Dendritic cell treated with granulocyte-macrophage colony-stimulating factor and Interleukin-4, amounts not matched to agents 40 ng/mL and 50 ng/mL, for 4 days (primary cell): Measurements from ENCODE around the gene AOPEP.

Experiments used
- H3K27ac Mint-ChIP-seq: one replicate; pipeline ENCODE4 v1.8.0; 2022; ENCODE audit warnings: mild to moderate bottlenecking, mixed read lengths
- H3K27me3 Mint-ChIP-seq: one replicate; pipeline ENCODE4 v1.8.0; 2022; ENCODE audit warnings: mild to moderate bottlenecking, mixed read lengths
- H3K36me3 Mint-ChIP-seq: one replicate; pipeline ENCODE4 v1.8.0; 2022; ENCODE audit warnings: low read depth, mixed read lengths
- H3K4me1 Mint-ChIP-seq: one replicate; pipeline ENCODE4 v1.8.0; 2022; ENCODE audit warnings: low read depth, mixed read lengths
- H3K4me3 Mint-ChIP-seq: one replicate; pipeline ENCODE4 v1.8.0; 2022; ENCODE audit warnings: mild to moderate bottlenecking, moderate library complexity, mixed read lengths
- H3K9me3 Mint-ChIP-seq: one replicate; pipeline ENCODE4 v1.8.0; 2022; ENCODE audit warnings: mixed read lengths
- intact Hi-C: fragments of 100-400 bp; cut with micrococcal nuclease; formaldehyde crosslinking; loops from one replicate; pipeline ENCODE4 v1.15.0; 2022

The AOPEP gene

GRCh38 chr9:94903961-94904421 lies 177.5 kb downstream of the AOPEP start:
- Mint-ChIP-seq H3K27me3 (no peaks in the 10 kb centered on the region), H3K4me1 (peaks cover 20% of the 10 kb centered on the region), H3K27ac (no peak overlapping the region), H3K4me3 (no peak overlapping the region), H3K36me3 (no peaks in the 10 kb centered on the region), H3K9me3 (no peaks in the 10 kb centered on the region)
- intact Hi-C loops, result no loop called here

GRCh38 chr9:94904806-94905205 lies 178.3 kb downstream of the AOPEP start:
- H3K4me1 Mint-ChIP-seq, result peaks cover 20% of the 10 kb centered on the region

GRCh38 chr9:94905606-94906005 lies 179.1 kb downstream of the AOPEP start:
- no peaks in the 10 kb centered on the region for H3K9me3 Mint-ChIP-seq
- no peak overlapping the region for H3K27ac Mint-ChIP-seq
- no peaks in the 10 kb centered on the region for H3K36me3 Mint-ChIP-seq
- no peaks in the 10 kb centered on the region for H3K27me3 Mint-ChIP-seq
- H3K4me1 Mint-ChIP-seq, result peaks cover 13% of the 10 kb centered on the region
- H3K4me3 Mint-ChIP-seq, result no peak overlapping the region
- intact Hi-C loops, result no loop called here

More at GRCh38 chr9:94904806-94905205, 178.3 kb downstream of the AOPEP start:
- intact Hi-C loops, result no loop called here
- Mint-ChIP-seq H3K27me3 (no peaks in the 10 kb centered on the region), H3K36me3 (no peaks in the 10 kb centered on the region), H3K27ac (no peak overlapping the region), H3K4me3 (no peak overlapping the region), H3K9me3 (no peaks in the 10 kb centered on the region)

DNA sequence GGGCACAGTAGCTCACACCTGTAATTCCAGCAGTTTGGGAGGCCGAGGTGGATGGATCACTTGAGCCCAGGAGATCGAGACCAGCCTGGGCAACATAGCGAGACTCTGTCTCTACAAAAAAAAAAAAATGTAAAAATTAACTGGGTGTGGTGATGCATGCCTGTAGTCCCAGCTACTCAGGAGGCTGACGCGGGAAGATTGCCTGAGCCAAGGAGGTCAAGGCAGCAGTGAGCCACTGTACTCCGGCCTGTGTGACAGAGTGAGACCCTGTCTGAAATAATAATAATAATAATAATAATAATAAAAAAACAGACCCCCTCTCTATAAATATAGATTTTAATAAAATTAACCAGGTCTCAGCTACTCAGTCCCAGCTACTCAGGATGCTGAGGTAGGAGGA lies 179.7 kb downstream of the AOPEP start:
- no peak overlapping the region for H3K4me3 Mint-ChIP-seq
- peaks cover 13% of the 10 kb centered on the region for H3K4me1 Mint-ChIP-seq
- no peaks in the 10 kb centered on the region for H3K9me3 Mint-ChIP-seq
- no peaks in the 10 kb centered on the region for H3K27me3 Mint-ChIP-seq
- intact Hi-C loops, result no loop called here
- no peaks in the 10 kb centered on the region for H3K36me3 Mint-ChIP-seq
- H3K27ac Mint-ChIP-seq, result no peak overlapping the region

GRCh38 chr9:94906713-94907112 lies 180.2 kb downstream of the AOPEP start:
- no peaks in the 10 kb centered on the region for H3K9me3 Mint-ChIP-seq
- H3K4me3 Mint-ChIP-seq, result no peak overlapping the region
- intact Hi-C loops, result no loop called here
- peaks cover 13% of the 10 kb centered on the region for H3K4me1 Mint-ChIP-seq
- H3K27me3 Mint-ChIP-seq, result no peaks in the 10 kb centered on the region
- H3K27ac Mint-ChIP-seq, result no peak overlapping the region
- H3K36me3 Mint-ChIP-seq, result no peaks in the 10 kb centered on the region

GRCh38 chr9:94907264-94907936 lies 180.9 kb downstream of the AOPEP start:
- H3K27ac Mint-ChIP-seq, result no peak overlapping the region
- peaks cover 13% of the 10 kb centered on the region for H3K4me1 Mint-ChIP-seq

GRCh38 chr9:94908011-94908563 lies 181.6 kb downstream of the AOPEP start:
- Mint-ChIP-seq H3K27ac (no peak overlapping the region), H3K36me3 (no peaks in the 10 kb centered on the region), H3K9me3 (no peaks in the 10 kb centered on the region), H3K4me1 (peaks cover 13% of the 10 kb centered on the region), H3K27me3 (no peaks in the 10 kb centered on the region), H3K4me3 (no peak overlapping the region)
- intact Hi-C loops, result no loop called here

More at GRCh38 chr9:94907264-94907936, 180.9 kb downstream of the AOPEP start:
- Mint-ChIP-seq H3K9me3 (no peaks in the 10 kb centered on the region), H3K36me3 (no peaks in the 10 kb centered on the region), H3K27me3 (no peaks in the 10 kb centered on the region), H3K4me3 (no peak overlapping the region)
- intact Hi-C loops, result no loop called here

- H3K9me3 Mint-ChIP-seq, result no peaks in the 10 kb centered on the region
- intact Hi-C loops, result no loop called here
- no peak overlapping the region for H3K27ac Mint-ChIP-seq
- no peak overlapping the region for H3K4me3 Mint-ChIP-seq
- H3K27me3 Mint-ChIP-seq, result no peaks in the 10 kb centered on the region
- H3K4me1 Mint-ChIP-seq, result peaks cover 13% of the 10 kb centered on the region
- H3K36me3 Mint-ChIP-seq, result no peaks in the 10 kb centered on the region
Observed at GRCh38 chr9:94908583-94909249, 182.2 kb downstream of the AOPEP start.

GRCh38 chr9:94909250-94909894 lies 182.9 kb downstream of the AOPEP start:
- intact Hi-C loops, result no loop called here
- no peaks in the 10 kb centered on the region for H3K36me3 Mint-ChIP-seq
- H3K27me3 Mint-ChIP-seq, result no peaks in the 10 kb centered on the region
- no peaks in the 10 kb centered on the region for H3K9me3 Mint-ChIP-seq
- no peak overlapping the region for H3K27ac Mint-ChIP-seq
- no peak overlapping the region for H3K4me3 Mint-ChIP-seq
- H3K4me1 Mint-ChIP-seq, result peaks cover 13% of the 10 kb centered on the region

GRCh38 chr9:94909965-94910730 lies 183.6 kb downstream of the AOPEP start:
- intact Hi-C loops, result no loop called here
- Mint-ChIP-seq H3K27me3 (no peaks in the 10 kb centered on the region), H3K4me1 (peaks cover 13% of the 10 kb centered on the region), H3K27ac (no peak overlapping the region), H3K4me3 (no peak overlapping the region), H3K9me3 (no peaks in the 10 kb centered on the region), H3K36me3 (no peaks in the 10 kb centered on the region)

DNA sequence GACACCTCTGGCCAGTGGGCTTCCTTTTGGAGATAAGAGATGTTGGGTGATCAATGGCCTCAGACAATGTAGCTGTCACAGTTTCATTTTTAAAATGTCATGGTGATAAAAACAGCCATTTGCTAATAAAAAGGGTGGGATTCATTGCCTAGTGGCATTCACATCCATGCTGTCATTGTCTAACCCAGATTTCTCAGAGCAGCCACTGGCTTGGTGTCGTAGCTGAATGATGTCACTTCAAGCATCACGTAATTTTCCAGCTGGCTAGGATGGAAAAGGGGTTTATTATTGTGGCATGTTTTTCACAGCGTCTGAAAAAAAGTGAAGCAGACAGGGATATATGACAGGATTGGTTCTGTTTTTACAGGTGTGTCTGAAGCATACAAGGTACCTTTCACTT lies 184.7 kb downstream of the AOPEP start:
- no peak overlapping the region for H3K27ac Mint-ChIP-seq
- no peaks in the 10 kb centered on the region for H3K36me3 Mint-ChIP-seq
- H3K27me3 Mint-ChIP-seq, result no peaks in the 10 kb centered on the region
- H3K9me3 Mint-ChIP-seq, result no peaks in the 10 kb centered on the region
- H3K4me3 Mint-ChIP-seq, result no peak overlapping the region
- intact Hi-C loops, result no loop called here
- H3K4me1 Mint-ChIP-seq, result peaks cover 13% of the 10 kb centered on the region

DNA sequence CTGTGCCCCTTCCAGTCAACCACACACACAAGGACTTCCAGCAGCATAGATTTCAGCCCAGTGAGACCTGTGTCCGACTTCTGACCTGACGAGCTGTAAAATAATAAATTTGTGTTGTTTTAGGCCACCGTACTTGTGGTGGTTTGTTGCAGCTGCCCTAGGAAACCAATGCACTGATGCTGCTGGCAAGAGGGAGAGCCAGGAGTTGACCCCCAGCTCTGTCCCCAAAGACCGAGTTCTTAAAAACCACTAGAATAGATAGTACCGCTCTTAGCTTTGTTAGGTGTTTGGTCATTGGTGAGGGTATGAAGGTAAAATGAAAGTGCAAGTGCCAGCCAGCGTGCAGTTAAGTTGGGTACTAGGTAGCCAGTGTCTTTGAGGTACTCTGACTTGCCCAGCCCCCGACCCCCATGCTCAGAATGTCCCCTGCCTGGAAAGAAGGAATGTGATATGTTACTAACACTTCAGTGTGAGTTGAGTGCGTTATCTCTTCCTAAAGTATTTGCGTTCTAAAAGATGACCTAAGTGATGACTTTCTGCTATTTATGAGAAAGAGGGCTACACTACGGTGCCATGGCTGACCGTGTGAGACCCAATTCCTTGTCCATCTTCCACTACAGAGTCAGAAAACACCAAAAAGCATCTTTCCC lies 185.6 kb downstream of the AOPEP start:
- no peaks in the 10 kb centered on the region for H3K27me3 Mint-ChIP-seq
- H3K9me3 Mint-ChIP-seq, result no peaks in the 10 kb centered on the region
- H3K4me3 Mint-ChIP-seq, result no peak overlapping the region
- intact Hi-C loops, result no loop called here
- H3K36me3 Mint-ChIP-seq, result no peaks in the 10 kb centered on the region
- H3K4me1 Mint-ChIP-seq, result peaks cover 11% of the 10 kb centered on the region
- no peak overlapping the region for H3K27ac Mint-ChIP-seq

- intact Hi-C loops, result no loop called here
- no peak overlapping the region for H3K4me3 Mint-ChIP-seq
Observed at GRCh38 chr9:94912700-94913249, 186.3 kb downstream of the AOPEP start.

More at GRCh38 chr9:94912700-94913249, 186.3 kb downstream of the AOPEP start:
- Mint-ChIP-seq H3K36me3 (no peaks in the 10 kb centered on the region), H3K27me3 (no peaks in the 10 kb centered on the region), H3K27ac (no peak overlapping the region), H3K9me3 (no peaks in the 10 kb centered on the region), H3K4me1 (peaks cover 5% of the 10 kb centered on the region)
